HG03439 (cell line): ENCODE results near the gene ZFP37.
"Not testable (repeated sequence)": the region's sequence is repeated elsewhere in the genome, so short reads cannot be mapped to it uniquely, and the experiment has no call there.

ENCODE experiments used
- ATAC-seq: cut with Tn5 transposase; IDR thresholded peaks from one replicate; pipeline ENCODE4 v1.9.1; 2021; ENCODE audit warnings: mild to moderate bottlenecking, moderate library complexity; ENCODE audit not compliant: unreplicated experiment

Gene ZFP37

GRCh38 chr9:113056191-113057106, at the start of gene ZFP37:
Gene ZFP37, minus strand, starts transcription at chr9:113056724. Its CDS starts 36 bp downstream, at chr9:113056688.
- ATAC-seq: peak; percentile 96

- ATAC-seq: not testable (repeated sequence)
Measured at GRCh38 chr9:113105345-113105744, 48.8 kb upstream of the ZFP37 start.

GRCh38 chr9:113095561-113095960, 39.0 kb upstream of the ZFP37 start:
- ATAC-seq: no peak

- not testable (repeated sequence) for ATAC-seq
Measured at GRCh38 chr9:113089924-113090323, 33.4 kb upstream of the ZFP37 start.

GRCh38 chr9:113089143-113089505, 32.6 kb upstream of the ZFP37 start:
- not testable (repeated sequence) for ATAC-seq

GRCh38 chr9:113088456-113089142, 32.1 kb upstream of the ZFP37 start:
- not testable (repeated sequence) for ATAC-seq

- not testable (repeated sequence) for ATAC-seq
Measured at GRCh38 chr9:113062932-113063310, 6.4 kb upstream of the ZFP37 start.

GRCh38 chr9:113062256-113062931, 5.9 kb upstream of the ZFP37 start:
- ATAC-seq: not testable (repeated sequence)

- ATAC-seq: not testable (repeated sequence)
Measured at GRCh38 chr9:113061072-113061850, 4.7 kb upstream of the ZFP37 start.

GRCh38 chr9:113059581-113060284, 3.2 kb upstream of the ZFP37 start:
- ATAC-seq: not testable (repeated sequence)

- ATAC-seq: no peak
Measured at GRCh38 chr9:113057193-113057592, 669 bp upstream of the ZFP37 start.

- ATAC-seq: no peak
Measured at GRCh38 chr9:113042884-113043657, 13.5 kb downstream of the ZFP37 start.

- no peak for ATAC-seq
Measured at GRCh38 chr9:113026200-113026599, 30.3 kb downstream of the ZFP37 start.

GRCh38 chr9:113018247-113018646, 38.3 kb downstream of the ZFP37 start:
- no peak for ATAC-seq

- no peak for ATAC-seq
Measured at GRCh38 chr9:113012492-113012891, 44.0 kb downstream of the ZFP37 start.

GRCh38 chr9:113011911-113012381, 44.6 kb downstream of the ZFP37 start, which contains the start of gene ZNF883:
Gene ZNF883, minus strand, starts transcription at chr9:113012192.
- no peak for ATAC-seq

GRCh38 chr9:113005777-113006176, 50.7 kb downstream of the ZFP37 start:
- ATAC-seq: no peak

GRCh38 chr9:112997236-112997941, 59.1 kb downstream of the ZFP37 start:
- no peak for ATAC-seq
